Measurements from ENCODE around the gene IGF2BP2. TPM values are rescaled to one million over a fixed set of nuclear protein-coding genes. Genes with fewer than 3 reads are reported as not detected.
A peak's percentile ranks its signal among the peaks of the same experiment; 100 is the strongest.
"Not testable (repeated sequence)": the region's sequence is repeated elsewhere in the genome, so short reads cannot be mapped to it uniquely, and the experiment has no call there.

Gene IGF2BP2
- total RNA-seq, 1 experiment from 2014 or later: 135 TPM

DNA sequence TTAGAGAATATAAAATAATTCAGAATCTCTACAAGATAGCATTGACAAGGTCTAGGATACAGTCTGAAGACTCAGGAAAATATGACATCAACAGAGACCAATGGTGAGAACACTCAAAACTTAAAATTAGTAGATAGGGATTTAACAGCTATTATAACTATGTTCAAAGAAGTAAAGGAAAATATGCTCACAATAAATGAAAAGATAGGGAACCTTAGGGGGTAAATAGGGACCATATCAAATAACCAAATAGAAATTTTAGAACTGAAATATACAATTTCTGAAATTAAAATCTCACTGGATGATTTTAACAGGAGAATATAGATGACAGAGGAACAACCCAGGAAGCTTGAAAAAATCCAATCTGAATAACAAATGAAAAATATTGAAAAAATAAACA, 31.8 kb upstream of the IGF2BP2 start:
- TF ChIP-seq SRF (IDR thresholded peaks at IDR 0.05; ENCODE audit: low read depth) (no peak), SP1 (IDR thresholded peaks at IDR 0.05; ENCODE audit: low read depth) (no peak), CBX3 (IDR thresholded peaks at IDR 0.05; ENCODE audit: low read depth) (peak; percentile 37; the same call in 1 of the 2 replicates)
- no TSS peak for BruUV-seq (replicated peaks)
- Histone ChIP-seq H3K9me3 (ENCODE audit: control insufficient read depth in 1 of 2, insufficient read depth in 1 of 2, low read depth in 1 of 2, low read length in 2 of 2) (0 out of 4 replicates have a peak, but pooled peaks cover 0 to 8% of the 10 kb centered on the region in 2 experiments), H3K4me3 (replicated peaks in 1 of 2; ENCODE audit: low read depth in 1 of 2, low read length in 2 of 2) (no peak overlapping the region), H3K36me3 (ENCODE audit: control insufficient read depth in 1 of 2, insufficient read depth in 2 of 2, low read length in 2 of 2) (no peaks in the 10 kb centered on the region), H3K27me3 (ENCODE audit: insufficient read depth, low read length) (no peaks in the 10 kb centered on the region), H3K9ac (ENCODE audit: low read length) (no peak overlapping the region), H3K4me2 (ENCODE audit: low read length) (no peak overlapping the region), H2AFZ (ENCODE audit: low read depth, low read length, poor library complexity, severe bottlenecking) (no peak overlapping the region), H3K9me2 (ENCODE audit: insufficient read depth) (no peaks in the 10 kb centered on the region), H3K4me1 (ENCODE audit: control insufficient read depth in 1 of 2, insufficient read depth in 2 of 2, low read length in 2 of 2) (no peaks in the 10 kb centered on the region), H4K20me1 (ENCODE audit: insufficient read depth) (no peaks in the 10 kb centered on the region), H3K27ac (ENCODE audit: low read depth, low read length) (no peak overlapping the region), H3K79me2 (ENCODE audit: insufficient read depth, low read length) (no peaks in the 10 kb centered on the region)
- DNase-seq (ENCODE audit: low read depth, low spot score): no peak
- POLR2A ChIA-PET: no interaction called here
- ATAC-seq: no peak
- RAD21 ChIA-PET (ENCODE audit: low non-redundant PET in 1 of 2, low total read pairs in 2 of 2, uncharacterized antibody in 2 of 2, unreplicated experiment in 2 of 2): no interaction called here
- intact Hi-C loops (cut with micrococcal nuclease): loop anchor here (5.0 kb wide), 1 partner anchor 421 kb away; no protein-coding TSS in a partner anchor
- CTCF ChIA-PET: no interaction called here

DNA sequence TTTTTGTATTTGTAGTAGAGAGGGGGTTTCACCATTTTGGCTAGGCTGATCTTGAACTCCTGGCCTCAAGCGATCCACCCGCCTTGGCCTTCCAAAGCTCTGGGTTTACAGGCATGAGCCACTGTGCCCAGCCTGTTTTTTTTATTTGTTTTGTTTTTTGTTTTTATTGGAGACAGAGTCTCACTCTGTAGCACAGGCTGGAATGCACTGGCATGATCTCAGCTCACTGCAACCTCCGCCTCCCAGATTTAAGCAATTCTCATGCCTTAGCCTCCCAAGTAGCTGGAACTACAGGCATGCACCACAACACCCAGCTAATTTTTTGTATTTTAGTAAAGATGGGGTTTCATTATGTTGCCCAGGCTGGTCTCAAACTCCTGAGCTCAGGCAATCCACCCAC, 28.9 kb upstream of the IGF2BP2 start:
- H3K79me2 ChIP-seq (ENCODE audit: insufficient read depth, low read length); DNase-seq (ENCODE audit: low read depth, low spot score); H3K9me3 ChIP-seq (ENCODE audit: control insufficient read depth in 1 of 2, insufficient read depth in 1 of 2, low read depth in 1 of 2, low read length in 2 of 2); H3K27ac ChIP-seq (ENCODE audit: low read depth, low read length); intact Hi-C loops (cut with micrococcal nuclease); H4K20me1 ChIP-seq (ENCODE audit: insufficient read depth); H3K4me1 ChIP-seq (ENCODE audit: control insufficient read depth in 1 of 2, insufficient read depth in 2 of 2, low read length in 2 of 2); H3K4me2 ChIP-seq (ENCODE audit: low read length); H2AFZ ChIP-seq (ENCODE audit: low read depth, low read length, poor library complexity, severe bottlenecking); H3K36me3 ChIP-seq (ENCODE audit: control insufficient read depth in 1 of 2, insufficient read depth in 2 of 2, low read length in 2 of 2); H3K27me3 ChIP-seq (ENCODE audit: insufficient read depth, low read length); CTCF ChIA-PET; BruUV-seq (replicated peaks); H3K9me2 ChIP-seq (ENCODE audit: insufficient read depth); H3K4me3 ChIP-seq (replicated peaks in 1 of 2; ENCODE audit: low read depth in 1 of 2, low read length in 2 of 2); RAD21 ChIA-PET (ENCODE audit: low non-redundant PET in 1 of 2, low total read pairs in 2 of 2, uncharacterized antibody in 2 of 2, unreplicated experiment in 2 of 2); H3K9ac ChIP-seq (ENCODE audit: low read length); ATAC-seq; POLR2A ChIA-PET: not testable (repeated sequence)

DNA sequence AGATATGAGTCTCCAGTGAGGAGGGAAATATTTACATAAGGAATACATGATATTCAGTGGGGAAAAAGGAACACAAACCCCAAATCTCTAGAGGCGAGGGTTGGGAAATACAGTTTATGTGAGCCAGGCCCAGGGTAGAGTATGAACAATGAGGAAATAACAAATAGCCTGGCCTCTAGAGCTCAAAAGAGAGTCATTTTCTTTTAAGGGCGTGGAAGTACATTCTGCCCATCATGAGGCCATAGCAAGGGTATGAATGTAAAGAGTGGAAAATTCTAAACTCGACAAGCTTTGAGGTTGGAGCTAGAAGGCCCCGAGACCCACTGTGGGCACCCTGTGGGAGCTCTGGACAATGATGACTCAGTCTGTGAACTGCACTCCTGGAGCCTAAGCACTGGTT, 27.8 kb upstream of the IGF2BP2 start:
- DNase-seq (ENCODE audit: low read depth, low spot score) (no peak), ATAC-seq (no peak; the same call in 1 of the 2 replicates)
- Histone ChIP-seq H3K36me3 (ENCODE audit: control insufficient read depth in 1 of 2, insufficient read depth in 2 of 2, low read length in 2 of 2) (no peaks in the 10 kb centered on the region), H3K27me3 (ENCODE audit: insufficient read depth, low read length) (no peaks in the 10 kb centered on the region), H3K27ac (ENCODE audit: low read depth, low read length) (no peak overlapping the region), H3K9me3 (ENCODE audit: control insufficient read depth in 1 of 2, insufficient read depth in 1 of 2, low read depth in 1 of 2, low read length in 2 of 2) (0 out of 4 replicates have a peak, but pooled peaks cover 0 to 8% of the 10 kb centered on the region in 2 experiments), H3K4me3 (replicated peaks in 1 of 2; ENCODE audit: low read depth in 1 of 2, low read length in 2 of 2) (no peak overlapping the region), H3K9me2 (ENCODE audit: insufficient read depth) (no peaks in the 10 kb centered on the region), H3K9ac (ENCODE audit: low read length) (no peak overlapping the region), H2AFZ (ENCODE audit: low read depth, low read length, poor library complexity, severe bottlenecking) (no peak overlapping the region), H3K79me2 (ENCODE audit: insufficient read depth, low read length) (no peaks in the 10 kb centered on the region), H3K4me2 (ENCODE audit: low read length) (no peak overlapping the region), H3K4me1 (ENCODE audit: control insufficient read depth in 1 of 2, insufficient read depth in 2 of 2, low read length in 2 of 2) (no peaks in the 10 kb centered on the region), H4K20me1 (ENCODE audit: insufficient read depth) (no peaks in the 10 kb centered on the region)
- no TSS peak for BruUV-seq (replicated peaks)
- no peak for TF ChIP-seq SRF (IDR thresholded peaks at IDR 0.05; ENCODE audit: low read depth)
- TF ChIP-seq SP1 (IDR thresholded peaks at IDR 0.05; ENCODE audit: low read depth): no peak
- no peak for TF ChIP-seq SIN3A (IDR thresholded peaks at IDR 0.05; ENCODE audit: low read depth)
- TF ChIP-seq ZNF274 (IDR thresholded peaks at IDR 0.05; ENCODE audit: low read depth, low read length): no peak
- TF ChIP-seq CEBPB (IDR thresholded peaks at IDR 0.05; ENCODE audit: low read depth): no peak
- no peak for TF ChIP-seq FOSL1 (IDR thresholded peaks at IDR 0.05; ENCODE audit: low read depth)
- no peak for TF ChIP-seq CBX3 (IDR thresholded peaks at IDR 0.05; ENCODE audit: low read depth)
- TF ChIP-seq POLR2AphosphoS5 (IDR thresholded peaks at IDR 0.05; ENCODE audit: low read depth, low read length): no peak
- ChIA-PET RAD21 (ENCODE audit: low non-redundant PET in 1 of 2, low total read pairs in 2 of 2, uncharacterized antibody in 2 of 2, unreplicated experiment in 2 of 2) (no interaction called here), POLR2A (no interaction called here), CTCF (no interaction called here)
- intact Hi-C loops (cut with micrococcal nuclease): no loop called here

All from HCT116 (cell line).